ENCODE results near the gene SAMSN1. TPM values are rescaled to one million over a fixed set of nuclear protein-coding genes. Genes with fewer than 3 reads are reported as not detected.
A peak's percentile ranks its signal among the peaks of the same experiment; 100 is the strongest.

SAMSN1 gene
- total and polyA plus RNA-seq, 9 of the 15 experiments (the other 6 are each of a cell fraction or from before 2014, with no cell fraction given) = 101 to 223 (median 159) TPM

GRCh38 chr21:14550135-14550534, 4.0 kb upstream of the SAMSN1 start (continued):
- no peak for TF ChIP-seq SUPT5H (IDR thresholded peaks at IDR 0.05)

- peaks cover 6% of the 10 kb centered on the region; the same call in 1 of the 3 replicates for H3K36me3 ChIP-seq (ENCODE audit: control insufficient read depth, insufficient read depth, low read length)
- 0 out of 4 replicates have a peak overlapping the region, but pooled peaks of 1 of the 2 experiments have one; percentile 29 for H3K9ac ChIP-seq (ENCODE audit: insufficient read depth in 1 of 2, low read depth in 2 of 2, low read length in 2 of 2)
- BruUV-seq (replicated peaks) = no TSS peak
- no peak overlapping the region for H3K27ac ChIP-seq (ENCODE audit: extremely low read depth, low read depth, low read length)
- peaks cover 0 to 16% of the 10 kb centered on the region in 2 experiments; a peak in 2 of 5 replicates for H3K4me1 ChIP-seq (replicated peaks in 1 of 2; ENCODE audit: control insufficient read depth in 2 of 2, insufficient read depth in 2 of 2, low read length in 2 of 2)
- POLR2A ChIA-PET = no interaction called here
- H3K79me2 ChIP-seq (ENCODE audit: control insufficient read depth, insufficient read depth, low read length) = peaks cover 31% of the 10 kb centered on the region
- intact Hi-C loops (cut with micrococcal nuclease) (loop anchor here (5.0 kb wide), 1 partner anchor 54 kb away; no protein-coding TSS in a partner anchor), in situ Hi-C loops (cut with MboI) (no loop called here)
- no peaks in the 10 kb centered on the region for H4K20me1 ChIP-seq (replicated peaks; ENCODE audit: control insufficient read depth, insufficient read depth, low read length)
- H2AFZ ChIP-seq (ENCODE audit: low read depth, low read length) = peak overlapping the region; percentile 58
- FAIRE-seq = peak; percentile 32
- TF ChIP-seq L3MBTL2 (IDR thresholded peaks at IDR 0.05) (no peak), CEBPB (tag; IDR thresholded peaks at IDR 0.05) (peak; percentile 83), CBFA2T2 (conservative IDR thresholded peaks at IDR 0.05) (no peak), TEAD2 (tag; IDR thresholded peaks at IDR 0.05) (no peak), HNRNPK (IDR thresholded peaks at IDR 0.05; ENCODE audit: low read depth, low read length, poor library complexity, severe bottlenecking) (no peak), XRCC3 (IDR thresholded peaks at IDR 0.05) (no peak), HMGXB4 (CRISPR knock-in tag; IDR thresholded peaks at IDR 0.05) (no peak), ETV1 (tag; conservative IDR thresholded peaks at IDR 0.05; ENCODE audit: low read depth) (0 out of 2 replicates have a peak, but pooled peaks have one; percentile 7), CEBPG (CRISPR knock-in tag; IDR thresholded peaks at IDR 0.05) (no peak), CEBPG (tag; conservative IDR thresholded peaks at IDR 0.05 in 1 of 2, IDR thresholded peaks at IDR 0.05 in 1 of 2) (peak; percentile 54 to 79; a peak in 3 of 4 replicates), CREB1 (IDR thresholded peaks at IDR 0.05) (no peak), CREB1 (CRISPR knock-in tag; IDR thresholded peaks at IDR 0.05) (no peak), ZNF778 (CRISPR knock-in tag; IDR thresholded peaks at IDR 0.05) (no peak)
- TF ChIP-seq, protein P1, sequence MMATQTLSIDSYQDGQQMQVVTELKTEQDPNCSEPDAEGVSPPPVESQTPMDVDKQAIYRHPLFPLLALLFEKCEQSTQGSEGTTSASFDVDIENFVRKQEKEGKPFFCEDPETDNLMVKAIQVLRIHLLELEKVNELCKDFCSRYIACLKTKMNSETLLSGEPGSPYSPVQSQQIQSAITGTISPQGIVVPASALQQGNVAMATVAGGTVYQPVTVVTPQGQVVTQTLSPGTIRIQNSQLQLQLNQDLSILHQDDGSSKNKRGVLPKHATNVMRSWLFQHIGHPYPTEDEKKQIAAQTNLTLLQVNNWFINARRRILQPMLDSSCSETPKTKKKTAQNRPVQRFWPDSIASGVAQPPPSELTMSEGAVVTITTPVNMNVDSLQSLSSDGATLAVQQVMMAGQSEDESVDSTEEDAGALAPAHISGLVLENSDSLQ (IDR thresholded peaks at IDR 0.05) = peak; percentile 43; the same call in 1 of the 2 replicates
- 22% methylated on average over 2 of the region's 2 CpGs for WGBS (ENCODE audit: insufficient coverage, low coverage, missing lambda C conversion rate)
- no peaks in the 10 kb centered on the region for H3K9me1 ChIP-seq (ENCODE audit: control insufficient read depth, insufficient read depth, low read length)
- H3K27me3 ChIP-seq (ENCODE audit: control insufficient read depth in 2 of 2, insufficient read depth in 2 of 2, low read length in 2 of 2) = no peaks in the 10 kb centered on the region
- no peak for DNase-seq (ENCODE audit: extremely low read depth in 1 of 4, low spot score in 3 of 4)
- no peak overlapping the region for H3K4me3 ChIP-seq
- H3K9me3 ChIP-seq (replicated peaks; ENCODE audit: control insufficient read depth, insufficient read depth, low read depth, low read length) = no peaks in the 10 kb centered on the region
- H3K4me2 ChIP-seq (ENCODE audit: insufficient read depth, low read length) = peak overlapping the region; percentile 12; the same call in 1 of the 2 replicates
- CTCF ChIA-PET (ENCODE audit: low intra/inter-chr PET ratio) = no interaction called here
- peak; percentile 36 for ATAC-seq
Measured at GRCh38 chr21:14548779-14549178, 2.7 kb upstream of the SAMSN1 start.

Data from K562 (cell line).